Gastrocnemius medialis (tissue), 4 donors: ENCODE measurements around the gene AP4E1. TPM values are rescaled to one million over a fixed set of nuclear protein-coding genes. Genes with fewer than 3 reads are reported as not detected.

Experiments used
- ATAC-seq, 2 donors: fragments of 150-250 bp; one replicate each; pipeline ENCODE4 v1.9.1; 2016
- DNase-seq, 2 donors: peaks; one replicate each; pipeline ENCODE4 v3.0.0-alpha.2; 2019
- H3K27ac ChIP-seq, 4 donors: fragments of 200-600 bp; sonication (generic); 1 replicate in 1 of 4; 2 replicates in 3 of 4; pipeline ENCODE4 v1.5.1; 2016 to 2018; ENCODE audit warnings: mild to moderate bottlenecking in 2 of 4, moderate library complexity in 1 of 4
- H3K27me3 ChIP-seq, 3 donors: fragments of 200-600 bp; sonication (generic) in 2 of 3; 1 replicate in 1 of 3; 2 replicates in 2 of 3; pipeline versions ENCODE4 v1.5.1 to v1.6.0; 2016 to 2019; ENCODE audit warnings: mild to moderate bottlenecking in 1 of 3, moderate library complexity in 1 of 3
- H3K36me3 ChIP-seq, 2 donors: fragments of 200-600 bp; sonication (generic) in 1 of 2; one replicate each; pipeline ENCODE4 v1.5.1; 2017 to 2018
- H3K4me1 ChIP-seq, 2 donors: fragments of 200-600 bp; sonication (generic) in 1 of 2; one replicate each; pipeline ENCODE4 v1.5.1; 2016 to 2017; ENCODE audit warnings: mild to moderate bottlenecking in 2 of 2
- H3K4me3 ChIP-seq, 4 donors: fragments of 200-600 bp; sonication (generic) in 3 of 4; 1 replicate in 1 of 4; 2 replicates in 3 of 4; pipeline ENCODE4 v1.5.1; 2016 to 2019; ENCODE audit warnings: mild to moderate bottlenecking in 2 of 4
- H3K9me3 ChIP-seq, 3 donors: fragments of 200-600 bp; sonication (generic) in 2 of 3; 1 replicate in 1 of 3; 2 replicates in 2 of 3; pipeline ENCODE4 v1.5.1; 2016 to 2019
- CTCF ChIP-seq, 5 experiments: fragments of 450-650 bp in 3 of 5; fragments of 200-600 bp in 2 of 5; sonication (generic) in 2 of 5; IDR thresholded peaks in 4 of 5; conservative IDR thresholded peaks in 1 of 5; 1 replicate in 4 of 5; 2 replicates in 1 of 5; pipeline ENCODE4 v1.5.1; 2016 to 2019; ENCODE audit warnings: antibody characterized with exemption in 5 of 5, mild to moderate bottlenecking in 3 of 5, moderate library complexity in 3 of 5
- POLR2A ChIP-seq, 2 donors: fragments of 450-650 bp; IDR thresholded peaks; one replicate each; pipeline ENCODE4 v1.6.1; 2017; ENCODE audit warnings: antibody characterized with exemption in 2 of 2, mild to moderate bottlenecking in 2 of 2, moderate library complexity in 2 of 2
- in situ Hi-C, 4 donors: fragments of 200-750 bp; cut with MboI; loops; one replicate each; pipeline versions ENCODE4 v1.15.0 to v1.8.0; 2017; ENCODE audit warnings: low sequenced_read_pairs in 4 of 4
- intact Hi-C: fragments of 100-400 bp; cut with DNase I; formaldehyde crosslinking; loops from one replicate; pipeline ENCODE4 v1.15.1; 2023; ENCODE audit warnings: low total_unique reads
- total RNA-seq, 4 donors: library from RNA; depleted of rRNA; stranded (reverse); fragments of >200 nt; gene quantifications; one replicate each; pipeline versions ENCODE4 v1.1.0 to v1.2.3, GENCODE V29; 2016

The AP4E1 gene
- total RNA-seq, 4 donors from 2014 or later = 11.6 to 14.0 (median 13.4) TPM

GRCh38 chr15:50959717-50960116 is 51.2 kb downstream of the AP4E1 start:
- Histone ChIP-seq H3K9me3 (peaks cover 0 to 12% (median 0%) of the 10 kb centered on the region in 3 donors), H3K27ac (no peak overlapping the region), H3K4me3 (no peak overlapping the region), H3K27me3 (no peaks in the 10 kb centered on the region), H3K4me1 (no peaks in the 10 kb centered on the region), H3K36me3 (peaks cover 0 to 72% of the 10 kb centered on the region in 2 donors)
- intact Hi-C loops = no loop called here
- no peak for TF ChIP-seq POLR2A (IDR thresholded peaks at IDR 0.05)
- no peak for TF ChIP-seq CTCF (IDR thresholded peaks at IDR 0.05 in 4 of 5, conservative IDR thresholded peaks at IDR 0.05 in 1 of 5)
- DNase-seq (no peak), ATAC-seq (no peak)
- in situ Hi-C loops = no loop called here

GRCh38 chr15:50964075-50964474 is 55.6 kb downstream of the AP4E1 start:
- peaks cover 0 to 12% (median 0%) of the 10 kb centered on the region in 3 donors for H3K9me3 ChIP-seq
- H3K27me3 ChIP-seq = no peaks in the 10 kb centered on the region
- H3K36me3 ChIP-seq = peaks cover 0 to 55% of the 10 kb centered on the region in 2 donors
- DNase-seq (no peak), ATAC-seq (no peak)
- TF ChIP-seq CTCF (IDR thresholded peaks at IDR 0.05 in 4 of 5, conservative IDR thresholded peaks at IDR 0.05 in 1 of 5) (no peak), POLR2A (IDR thresholded peaks at IDR 0.05) (no peak)
- intact Hi-C loops = no loop called here
- H3K27ac ChIP-seq = no peak overlapping the region
- no peak overlapping the region for H3K4me3 ChIP-seq
- H3K4me1 ChIP-seq = no peaks in the 10 kb centered on the region
- in situ Hi-C loops = no loop called here

- no peaks in the 10 kb centered on the region for H3K4me1 ChIP-seq
- no peak for ATAC-seq
- H3K4me3 ChIP-seq = no peak overlapping the region
- no peak overlapping the region for H3K27ac ChIP-seq
- DNase-seq = no peak
- in situ Hi-C loops (no loop called here), intact Hi-C loops (no loop called here)
- peaks cover 0 to 43% of the 10 kb centered on the region in 2 donors for H3K36me3 ChIP-seq
- H3K27me3 ChIP-seq = no peaks in the 10 kb centered on the region
- peaks cover 0 to 10% (median 0%) of the 10 kb centered on the region in 3 donors for H3K9me3 ChIP-seq
- TF ChIP-seq CTCF (IDR thresholded peaks at IDR 0.05 in 4 of 5, conservative IDR thresholded peaks at IDR 0.05 in 1 of 5) (no peak), POLR2A (IDR thresholded peaks at IDR 0.05) (no peak)
Measured at GRCh38 chr15:50968353-50968752, 59.9 kb downstream of the AP4E1 start.

- H3K27ac ChIP-seq = no peak overlapping the region
- TF ChIP-seq POLR2A (IDR thresholded peaks at IDR 0.05) (no peak), CTCF (IDR thresholded peaks at IDR 0.05 in 4 of 5, conservative IDR thresholded peaks at IDR 0.05 in 1 of 5) (no peak)
- H3K4me3 ChIP-seq = no peak overlapping the region
- intact Hi-C loops (no loop called here), in situ Hi-C loops (no loop called here)
- DNase-seq = no peak
- ATAC-seq = no peak
- no peaks in the 10 kb centered on the region for H3K9me3 ChIP-seq
- no peaks in the 10 kb centered on the region for H3K4me1 ChIP-seq
- H3K36me3 ChIP-seq = peaks cover 0 to 54% of the 10 kb centered on the region in 2 donors
- no peaks in the 10 kb centered on the region for H3K27me3 ChIP-seq
Measured at GRCh38 chr15:50970524-50970923, 62.0 kb downstream of the AP4E1 start.

GRCh38 chr15:50971115-50971514 is 62.6 kb downstream of the AP4E1 start:
- in situ Hi-C loops = no loop called here
- H3K36me3 ChIP-seq = peaks cover 0 to 54% of the 10 kb centered on the region in 2 donors
- no peak for TF ChIP-seq POLR2A (IDR thresholded peaks at IDR 0.05)
- TF ChIP-seq CTCF (IDR thresholded peaks at IDR 0.05 in 4 of 5, conservative IDR thresholded peaks at IDR 0.05 in 1 of 5) = no peak

More at GRCh38 chr15:50971115-50971514, 62.6 kb downstream of the AP4E1 start:
- no peak overlapping the region for H3K27ac ChIP-seq
- H3K4me3 ChIP-seq = no peak overlapping the region
- no peaks in the 10 kb centered on the region for H3K9me3 ChIP-seq
- H3K27me3 ChIP-seq = no peaks in the 10 kb centered on the region
- no peaks in the 10 kb centered on the region for H3K4me1 ChIP-seq
- no peak for DNase-seq
- no peak for ATAC-seq
- intact Hi-C loops = no loop called here
